Fibroblast of pulmonary artery (primary cell): ENCODE data around the gene CAND1.
"Not testable (repeated sequence)": the region's sequence is repeated elsewhere in the genome, so short reads cannot be mapped to it uniquely, and the experiment has no call there.

ENCODE experiments used
- DNase-seq: peaks from one replicate; pipeline ENCODE4 v3.0.0-alpha.2; 2010; ENCODE audit warnings: low read depth
- H3K4me3 ChIP-seq: replicated peaks from 2 replicates; pipeline ENCODE4 v1.5.1; 2011; ENCODE audit warnings: low read depth, mild to moderate bottlenecking, control low read depth, low read length, moderate library complexity
- CTCF ChIP-seq: IDR thresholded peaks from 2 replicates; pipeline ENCODE4 v1.5.1; 2011; ENCODE audit warnings: mild to moderate bottlenecking, control low read depth, low read length, inconsistent platforms; ENCODE audit errors: missing control alignments

CAND1 gene

GRCh38 chr12:67331123-67331522 lies 62.0 kb downstream of the CAND1 start:
- no peak overlapping the region for H3K4me3 ChIP-seq
- no peak for DNase-seq
- no peak for TF ChIP-seq CTCF

- no peak overlapping the region for H3K4me3 ChIP-seq
- TF ChIP-seq CTCF: no peak
- DNase-seq: no peak
Measured at GRCh38 chr12:67331828-67332227, 62.7 kb downstream of the CAND1 start.

- no peak for TF ChIP-seq CTCF
- no peak overlapping the region for H3K4me3 ChIP-seq
- no peak for DNase-seq
Measured at GRCh38 chr12:67333649-67334048, 64.5 kb downstream of the CAND1 start.

GRCh38 chr12:67338426-67338825 lies 69.3 kb downstream of the CAND1 start:
- no peak for TF ChIP-seq CTCF
- DNase-seq: no peak
- H3K4me3 ChIP-seq: no peak overlapping the region

GRCh38 chr12:67339530-67339929 lies 70.4 kb downstream of the CAND1 start:
- DNase-seq: no peak
- TF ChIP-seq CTCF: no peak
- no peak overlapping the region for H3K4me3 ChIP-seq

- H3K4me3 ChIP-seq, DNase-seq: not testable (repeated sequence)
Measured at GRCh38 chr12:67341086-67341485, 71.9 kb downstream of the CAND1 start.

GRCh38 chr12:67344979-67345710 lies 76.0 kb downstream of the CAND1 start:
- no peak overlapping the region for H3K4me3 ChIP-seq
- no peak for DNase-seq
- TF ChIP-seq CTCF: no peak

- TF ChIP-seq CTCF: no peak
- H3K4me3 ChIP-seq: no peak overlapping the region
- DNase-seq: no peak
Measured at GRCh38 chr12:67348683-67349082, 79.5 kb downstream of the CAND1 start.
